CD14-positive monocyte (primary cell): ENCODE measurements around the gene ZBTB22. TPM values are rescaled to one million over a fixed set of nuclear protein-coding genes. Genes with fewer than 3 reads are reported as not detected.
"Not testable (repeated sequence)": the region's sequence is repeated elsewhere in the genome, so short reads cannot be mapped to it uniquely, and the experiment has no call there.

ENCODE experiments used
- DNase-seq, 3 donors: peaks; one replicate each; pipeline ENCODE4 v3.0.0-alpha.2; 2011 to 2022
- H2AFZ ChIP-seq: 2 replicates; pipeline ENCODE4 v1.6.0; 2012; ENCODE audit warnings: mild to moderate bottlenecking, low read depth, low read length, inconsistent platforms; ENCODE audit not compliant: insufficient read depth, poor library complexity, severe bottlenecking
- H3K27ac ChIP-seq, 2 donors: 1 replicate in 1 of 2; 2 replicates in 1 of 2; pipeline ENCODE4 v1.5.1; 2012 to 2013; ENCODE audit warnings: low read length in 2 of 2, control low read depth in 1 of 2, inconsistent platforms in 1 of 2, low read depth in 1 of 2, mild to moderate bottlenecking in 1 of 2
- H3K27me3 ChIP-seq, 2 donors: one replicate each; pipeline versions ENCODE4 v1.6.0 to v1.6.1; 2011 to 2013; ENCODE audit warnings: low read length in 2 of 2; ENCODE audit not compliant: control insufficient read depth in 2 of 2, insufficient read depth in 2 of 2
- H3K36me3 ChIP-seq, 2 donors: replicated peaks in 1 of 2; 1 replicate in 1 of 2; 2 replicates in 1 of 2; pipeline versions ENCODE4 v1.5.1 to v1.6.1; 2012 to 2013; ENCODE audit warnings: low read length in 2 of 2, control low read depth in 1 of 2, inconsistent platforms in 1 of 2, mild to moderate bottlenecking in 1 of 2; ENCODE audit not compliant: insufficient read depth in 2 of 2, control insufficient read depth in 1 of 2
- H3K4me1 ChIP-seq, 2 donors: 1 replicate in 1 of 2; 2 replicates in 1 of 2; pipeline versions ENCODE4 v1.5.1 to v1.6.1; 2012 to 2013; ENCODE audit warnings: low read length in 2 of 2, control low read depth in 1 of 2, inconsistent platforms in 1 of 2, mild to moderate bottlenecking in 1 of 2, moderate library complexity in 1 of 2; ENCODE audit not compliant: insufficient read depth in 2 of 2, control insufficient read depth in 1 of 2
- H3K4me2 ChIP-seq: replicated peaks from 2 replicates; pipeline ENCODE3; 2012; ENCODE audit warnings: low read length, moderate library complexity, mild to moderate bottlenecking; ENCODE audit not compliant: poor library complexity, severe bottlenecking; ENCODE audit errors: extremely low read depth
- H3K4me3 ChIP-seq, 3 experiments: fragments of 200-600 bp in 1 of 3; sonication (generic) in 1 of 3; replicated peaks in 1 of 3; 1 replicate in 2 of 3; 2 replicates in 1 of 3; pipeline ENCODE4 v1.5.1; 2011 to 2013; ENCODE audit warnings: low read length in 3 of 3, mild to moderate bottlenecking in 3 of 3, control low read depth in 2 of 3, low read depth in 2 of 3, inconsistent platforms in 1 of 3, moderate library complexity in 1 of 3
- H3K79me2 ChIP-seq: 2 replicates; pipeline ENCODE4 v1.6.0; 2012; ENCODE audit warnings: mild to moderate bottlenecking, control low read depth, inconsistent platforms, low read length, moderate library complexity; ENCODE audit not compliant: insufficient read depth
- H3K9ac ChIP-seq: 2 replicates; pipeline ENCODE4 v1.6.0; 2017; ENCODE audit warnings: low read length, mild to moderate bottlenecking; ENCODE audit not compliant: insufficient read depth, poor library complexity, severe bottlenecking
- H3K9me3 ChIP-seq, 2 donors: replicated peaks in 1 of 2; 1 replicate in 1 of 2; 2 replicates in 1 of 2; pipeline versions ENCODE4 v1.5.1 to v1.6.1; 2012 to 2013; ENCODE audit warnings: low read length in 2 of 2, control low read depth in 1 of 2; ENCODE audit not compliant: control insufficient read depth in 1 of 2, insufficient read depth in 1 of 2
- H4K20me1 ChIP-seq: 2 replicates; pipeline ENCODE4 v1.6.0; 2012; ENCODE audit warnings: mild to moderate bottlenecking, low read length, control low read depth, moderate library complexity; ENCODE audit not compliant: insufficient read depth
- H3K27ac Mint-ChIP-seq, 7 donors: one replicate each; pipeline ENCODE4 v1.8.0; 2020; ENCODE audit warnings: mild to moderate bottlenecking in 7 of 7, mixed read lengths in 7 of 7, moderate library complexity in 6 of 7, inconsistent platforms in 2 of 7
- H3K27me3 Mint-ChIP-seq, 3 donors: one replicate each; pipeline ENCODE4 v1.8.0; 2021 to 2022; ENCODE audit warnings: low read depth in 3 of 3, mild to moderate bottlenecking in 3 of 3, mixed read lengths in 3 of 3, moderate library complexity in 3 of 3, inconsistent platforms in 1 of 3
- H3K36me3 Mint-ChIP-seq, 2 donors: one replicate each; pipeline ENCODE4 v1.8.0; 2020; ENCODE audit warnings: mixed read lengths in 2 of 2, inconsistent platforms in 1 of 2, mild to moderate bottlenecking in 1 of 2
- H3K4me1 Mint-ChIP-seq: one replicate; pipeline ENCODE4 v1.8.0; 2020; ENCODE audit warnings: mild to moderate bottlenecking, mixed read lengths
- H3K4me3 Mint-ChIP-seq, 2 donors: one replicate each; pipeline ENCODE4 v1.8.0; 2020; ENCODE audit warnings: mild to moderate bottlenecking in 2 of 2, mixed read lengths in 2 of 2, moderate library complexity in 1 of 2
- H3K9me3 Mint-ChIP-seq, 7 donors: one replicate each; pipeline ENCODE4 v1.8.0; 2020 to 2022; ENCODE audit warnings: mixed read lengths in 7 of 7, mild to moderate bottlenecking in 6 of 7, moderate library complexity in 6 of 7, inconsistent platforms in 2 of 7
- WGBS: methylation state at CpG from one replicate; pipeline ENCODE4 v1.1.5; 2013; ENCODE audit warnings: missing lambda C conversion rate; ENCODE audit not compliant: insufficient coverage; 5-methylcytosine and 5-hydroxymethylcytosine counted together
- intact Hi-C, 2 donors: fragments of 100-400 bp; cut with micrococcal nuclease; formaldehyde crosslinking; loops; one replicate each; pipeline versions ENCODE4 v1.15.0 to v1.15.1; 2023
- polyA plus RNA-seq, 3 donors: library from polyadenylated mRNA; depleted of rRNA in 1 of 3; unstranded in 2 of 3; stranded (reverse) in 1 of 3; fragments of 300-500 nt in 2 of 3; fragments of >200 nt in 1 of 3; fragmentation: Illumina TruSeq in 2 of 3; gene quantifications; 1 replicate in 2 of 3; 2 replicates in 1 of 3; pipeline ENCODE4 v1.2.3, GENCODE V29; 2012 to 2021
- TF ChIP-seq, protein P1 (sequence below): fragments of 200-600 bp; IDR thresholded peaks from one replicate; pipeline ENCODE4 v1.8.0; 2022; ENCODE audit warnings: antibody characterized with exemption, mild to moderate bottlenecking

ZBTB22 gene
- polyA plus RNA-seq, 3 donors, result 12.2 to 16.5 (median 16.1) TPM

DNA sequence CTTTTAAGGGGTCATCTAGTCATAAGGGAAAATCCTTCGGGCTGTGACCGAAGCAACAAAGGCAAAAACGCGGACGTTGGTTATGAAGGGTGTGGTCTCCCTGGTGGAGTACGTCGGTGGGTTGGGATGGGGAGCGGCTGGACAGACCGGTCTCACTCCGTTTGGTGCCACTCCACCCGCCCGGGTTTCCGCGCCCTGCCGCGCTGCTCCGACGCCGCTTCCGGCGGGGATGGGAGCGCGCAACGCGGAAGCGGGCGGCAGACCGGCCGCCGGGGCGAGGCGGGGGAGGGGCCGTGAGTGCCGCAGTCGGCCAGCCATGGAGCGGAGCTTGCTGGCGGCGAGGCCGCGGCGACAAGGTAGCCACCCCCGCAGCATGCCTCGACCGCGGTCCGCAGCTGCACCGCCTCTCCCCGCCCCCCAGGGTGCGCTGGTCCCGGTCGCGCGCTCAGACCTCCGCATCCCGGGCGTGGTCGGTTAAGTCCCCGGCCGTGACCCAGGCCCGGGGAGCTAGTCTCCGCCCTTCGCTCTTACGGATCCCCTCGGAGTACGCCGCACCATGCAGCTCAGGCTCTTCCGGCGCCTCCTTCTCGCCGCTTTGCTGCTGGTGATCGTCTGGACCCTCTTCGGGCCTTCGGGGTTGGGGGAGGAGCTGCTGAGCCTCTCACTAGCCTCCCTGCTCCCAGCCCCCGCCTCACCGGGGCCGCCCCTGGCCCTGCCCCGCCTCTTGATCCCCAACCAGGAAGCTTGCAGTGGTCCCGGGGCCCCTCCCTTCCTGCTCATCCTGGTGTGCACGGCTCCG, 40.5 kb downstream of the ZBTB22 start, which contains the start of gene B3GALT4:
Gene B3GALT4, plus strand, starts transcription at position 260 of the 799 bp plus-strand sequence. Its CDS starts 297 bp downstream, at position 557.
- H3K4me1 ChIP-seq, result peaks cover 69 to 78% of the 10 kb centered on the region in 2 donors
- peak within 1 kb of the TSS; percentile 78 to 80 for H3K27ac ChIP-seq
- WGBS, result under 1% methylated on average over 77 of the region's 80 CpGs
- peak within 1 kb of the TSS; percentile 99 for H3K4me2 ChIP-seq
- Mint-ChIP-seq H3K4me1 (peaks cover 74% of the 10 kb centered on the region), H3K27ac (peak within 1 kb of the TSS; percentile 87 to 95 (median 92)), H3K36me3 (peaks cover 45 to 70% of the 10 kb centered on the region in 2 donors), H3K9me3 (no peaks in the 10 kb centered on the region), H3K27me3 (no peaks in the 10 kb centered on the region), H3K4me3 (peak within 1 kb of the TSS; percentile 94)
- H4K20me1 ChIP-seq, result peaks cover 72% of the 10 kb centered on the region
- peak within 1 kb of the TSS; percentile 78 for H3K9ac ChIP-seq
- no peaks in the 10 kb centered on the region for H3K9me3 ChIP-seq
- peak within 1 kb of the TSS; percentile 92 for H2AFZ ChIP-seq
- peaks cover 83% of the 10 kb centered on the region for H3K79me2 ChIP-seq
- peaks cover 46 to 78% of the 10 kb centered on the region in 2 donors for H3K36me3 ChIP-seq
- H3K4me3 ChIP-seq, result peak within 1 kb of the TSS; percentile 76 to 94 (median 90)
- no peaks in the 10 kb centered on the region for H3K27me3 ChIP-seq
- intact Hi-C loops, result no loop called here
- TF ChIP-seq, protein P1, sequence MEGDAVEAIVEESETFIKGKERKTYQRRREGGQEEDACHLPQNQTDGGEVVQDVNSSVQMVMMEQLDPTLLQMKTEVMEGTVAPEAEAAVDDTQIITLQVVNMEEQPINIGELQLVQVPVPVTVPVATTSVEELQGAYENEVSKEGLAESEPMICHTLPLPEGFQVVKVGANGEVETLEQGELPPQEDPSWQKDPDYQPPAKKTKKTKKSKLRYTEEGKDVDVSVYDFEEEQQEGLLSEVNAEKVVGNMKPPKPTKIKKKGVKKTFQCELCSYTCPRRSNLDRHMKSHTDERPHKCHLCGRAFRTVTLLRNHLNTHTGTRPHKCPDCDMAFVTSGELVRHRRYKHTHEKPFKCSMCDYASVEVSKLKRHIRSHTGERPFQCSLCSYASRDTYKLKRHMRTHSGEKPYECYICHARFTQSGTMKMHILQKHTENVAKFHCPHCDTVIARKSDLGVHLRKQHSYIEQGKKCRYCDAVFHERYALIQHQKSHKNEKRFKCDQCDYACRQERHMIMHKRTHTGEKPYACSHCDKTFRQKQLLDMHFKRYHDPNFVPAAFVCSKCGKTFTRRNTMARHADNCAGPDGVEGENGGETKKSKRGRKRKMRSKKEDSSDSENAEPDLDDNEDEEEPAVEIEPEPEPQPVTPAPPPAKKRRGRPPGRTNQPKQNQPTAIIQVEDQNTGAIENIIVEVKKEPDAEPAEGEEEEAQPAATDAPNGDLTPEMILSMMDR, result peak; percentile 68
- DNase-seq, result peak; percentile 66 to 80 (median 67)

DNA sequence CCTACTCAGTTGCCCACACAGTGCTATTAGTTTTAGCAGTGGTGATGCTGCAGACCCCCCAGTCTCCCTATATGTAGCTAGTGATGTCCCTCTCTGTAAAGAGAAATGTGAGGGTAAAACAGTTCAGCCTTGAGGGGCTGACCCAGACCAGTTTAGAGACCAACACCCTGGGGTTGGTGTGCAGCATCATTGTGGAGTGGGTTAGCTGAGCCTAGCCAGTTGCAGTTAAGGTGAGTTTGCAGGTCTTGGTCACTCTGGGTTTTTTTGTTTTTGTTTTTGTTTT, 41.0 kb downstream of the ZBTB22 start:
- no peak for DNase-seq
- Histone ChIP-seq H3K9ac (peak overlapping the region; percentile 78), H3K4me1 (peaks cover 69 to 78% of the 10 kb centered on the region in 2 donors), H2AFZ (peak overlapping the region; percentile 92), H3K9me3 (no peaks in the 10 kb centered on the region), H4K20me1 (peaks cover 73% of the 10 kb centered on the region), H3K27me3 (no peaks in the 10 kb centered on the region), H3K4me3 (peak overlapping the region; percentile 76 to 94 (median 90)), H3K79me2 (peaks cover 86% of the 10 kb centered on the region), H3K27ac (peak overlapping the region; percentile 44 to 80), H3K36me3 (peaks cover 46 to 73% of the 10 kb centered on the region in 2 donors), H3K4me2 (peak overlapping the region; percentile 99)
- no peaks in the 10 kb centered on the region for H3K9me3 Mint-ChIP-seq
- intact Hi-C loops, result no loop called here
- peaks cover 45 to 67% of the 10 kb centered on the region in 2 donors for H3K36me3 Mint-ChIP-seq
- peaks cover 75% of the 10 kb centered on the region for H3K4me1 Mint-ChIP-seq
- peak overlapping the region; percentile 85 to 94 for H3K4me3 Mint-ChIP-seq
- no peaks in the 10 kb centered on the region for H3K27me3 Mint-ChIP-seq
- H3K27ac Mint-ChIP-seq, result peak overlapping the region; percentile 85 to 95 (median 90)
- TF ChIP-seq, protein P1, result no peak

DNA sequence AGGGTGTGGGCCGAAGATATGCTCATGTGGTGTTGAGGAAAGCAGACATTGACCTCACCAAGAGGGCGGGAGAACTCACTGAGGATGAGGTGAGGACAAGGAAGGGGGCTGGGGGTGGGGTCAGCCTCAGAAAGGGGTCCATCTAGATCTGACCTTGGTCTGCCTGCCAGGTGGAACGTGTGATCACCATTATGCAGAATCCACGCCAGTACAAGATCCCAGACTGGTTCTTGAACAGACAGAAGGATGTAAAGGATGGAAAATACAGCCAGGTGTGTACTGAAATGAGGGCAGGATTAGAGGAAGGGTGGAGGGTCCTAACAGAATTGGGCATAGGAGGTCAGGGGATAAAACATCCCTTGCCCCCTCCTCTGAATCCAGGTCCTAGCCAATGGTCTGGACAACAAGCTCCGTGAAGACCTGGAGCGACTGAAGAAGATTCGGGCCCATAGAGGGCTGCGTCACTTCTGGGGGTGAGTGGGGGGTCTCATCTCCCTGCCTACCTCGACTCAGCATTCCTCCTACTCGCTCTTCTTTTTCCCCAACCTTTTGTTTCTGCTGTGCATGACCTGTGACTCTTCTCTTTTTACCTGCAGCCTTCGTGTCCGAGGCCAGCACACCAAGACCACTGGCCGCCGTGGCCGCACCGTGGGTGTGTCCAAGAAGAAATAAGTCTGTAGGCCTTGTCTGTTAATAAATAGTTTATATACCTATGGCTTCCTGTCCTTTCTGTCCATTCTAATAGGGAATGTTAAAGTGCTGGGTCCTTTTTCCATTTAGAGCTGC, 41.6 kb downstream of the ZBTB22 start:
- Histone ChIP-seq H3K4me2 (peak overlapping the region; percentile 99), H3K79me2 (peaks cover 90% of the 10 kb centered on the region), H4K20me1 (peaks cover 68% of the 10 kb centered on the region), H3K4me1 (peaks cover 72 to 82% of the 10 kb centered on the region in 2 donors), H2AFZ (peak overlapping the region; percentile 92), H3K4me3 (peak overlapping the region in 2 of 3 experiments; percentile 90 to 94), H3K27ac (peak overlapping the region; percentile 44 to 80), H3K36me3 (peaks cover 44 to 69% of the 10 kb centered on the region in 2 donors)
- peaks cover 39 to 65% of the 10 kb centered on the region in 2 donors for H3K36me3 Mint-ChIP-seq
- 86% methylated on average over 3 of the region's 16 CpGs for WGBS
- H3K9me3 Mint-ChIP-seq, intact Hi-C loops, H3K27me3 ChIP-seq, H3K9me3 ChIP-seq, H3K27me3 Mint-ChIP-seq, DNase-seq, H3K9ac ChIP-seq: not testable (repeated sequence)
- peak overlapping the region; percentile 85 to 95 (median 90) for H3K27ac Mint-ChIP-seq
- peak overlapping the region; percentile 85 to 94 for H3K4me3 Mint-ChIP-seq
- H3K4me1 Mint-ChIP-seq, result peaks cover 74% of the 10 kb centered on the region
